ENCODE results near the gene AKIRIN1.

AKIRIN1 gene

DNA sequence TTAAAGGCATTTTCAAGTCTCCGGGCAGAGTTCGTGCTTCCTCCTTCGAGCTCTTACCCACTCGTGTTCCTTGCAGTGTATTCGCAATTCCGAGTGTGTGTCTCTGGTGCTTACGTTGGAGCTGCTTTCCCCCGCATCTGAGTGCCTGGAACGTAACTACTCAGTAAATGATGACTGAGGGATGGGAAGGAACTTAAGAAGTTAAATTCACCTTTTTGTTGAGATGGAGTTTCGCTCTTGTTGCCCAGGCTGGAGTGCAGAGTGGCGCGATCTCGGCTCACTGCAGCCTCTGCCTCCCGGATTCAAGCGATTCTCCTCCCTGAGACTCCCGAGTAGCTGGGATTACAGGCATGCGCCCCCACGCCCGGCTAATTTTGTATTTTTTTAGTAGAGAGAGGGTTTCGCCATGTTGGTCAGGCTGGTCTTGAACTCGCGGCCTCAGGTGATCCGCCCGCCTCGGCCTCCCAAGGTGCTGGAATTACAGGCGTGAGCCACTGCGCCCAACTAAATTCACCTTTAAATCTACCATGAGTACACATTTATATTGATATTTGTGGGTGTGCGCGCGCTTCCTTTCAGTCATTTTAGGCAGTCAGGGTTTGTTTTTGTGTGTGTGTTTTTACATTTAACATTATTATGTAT, 35.9 kb downstream of the AKIRIN1 start:
- in situ Hi-C loops (cut with HindIII; ENCODE audit: low sequenced_read_pairs), result no loop called here
- TF ChIP-seq CTCF (IDR thresholded peaks at IDR 0.05; ENCODE audit: low read depth, low read length, missing control alignments), result no peak
- DNase-seq (ENCODE audit: low read depth), result no peak
- peak overlapping the region; percentile 94 for H3K4me3 ChIP-seq (ENCODE audit: low read depth, low read length)

DNA sequence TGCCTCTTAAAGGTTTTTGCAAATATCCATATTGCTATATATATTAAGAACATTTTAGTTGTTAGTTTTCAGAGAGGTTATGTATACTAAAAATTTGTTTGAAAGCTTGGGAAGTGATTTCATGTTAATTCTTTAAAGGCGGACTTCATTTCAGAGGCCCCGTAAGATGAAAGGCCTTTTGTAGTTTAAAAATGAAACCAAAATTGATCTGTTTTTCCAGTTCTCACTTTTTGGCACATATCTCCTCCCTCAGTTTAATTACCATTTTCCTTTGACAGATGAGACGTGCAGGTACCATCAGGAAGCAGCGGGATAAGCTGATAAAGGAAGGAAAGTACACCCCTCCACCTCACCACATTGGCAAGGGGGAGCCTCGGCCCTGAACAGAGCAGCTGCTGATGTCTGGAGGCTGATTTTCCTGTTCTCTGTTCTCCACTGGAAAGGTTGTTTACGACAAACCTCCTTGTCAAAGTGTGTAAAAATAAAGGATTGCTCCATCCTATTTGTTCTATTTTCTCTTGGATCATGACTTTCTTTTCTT, 43.1 kb downstream of the AKIRIN1 start:
- no peak for TF ChIP-seq CTCF (IDR thresholded peaks at IDR 0.05; ENCODE audit: low read depth, low read length, missing control alignments)
- no peak for DNase-seq (ENCODE audit: low read depth)
- no peak overlapping the region for H3K4me3 ChIP-seq (ENCODE audit: low read depth, low read length)

DNA sequence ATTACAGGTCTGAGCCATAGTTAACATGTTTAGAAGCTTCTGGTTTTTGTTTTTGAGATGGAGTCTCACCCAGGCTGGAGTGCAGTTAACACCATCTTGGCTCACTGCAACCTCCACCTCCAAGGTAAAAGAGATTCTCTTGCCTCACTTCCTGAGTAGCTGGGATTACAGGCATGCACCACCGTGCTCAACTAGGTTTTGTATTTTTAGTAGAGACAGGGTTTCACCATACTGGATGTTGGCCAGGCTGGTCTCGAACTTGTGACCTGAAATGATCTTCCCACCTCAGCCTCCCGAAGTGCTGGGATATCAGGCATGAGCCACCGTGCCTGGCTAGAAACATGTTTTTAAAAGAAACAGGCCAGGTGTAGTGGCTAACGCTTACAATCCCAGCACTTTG, 45.6 kb downstream of the AKIRIN1 start:
- in situ Hi-C loops (cut with HindIII; ENCODE audit: low sequenced_read_pairs), result no loop called here
- no peak overlapping the region for H3K4me3 ChIP-seq (ENCODE audit: low read depth, low read length)
- TF ChIP-seq CTCF (IDR thresholded peaks at IDR 0.05; ENCODE audit: low read depth, low read length, missing control alignments), result no peak
- no peak for DNase-seq (ENCODE audit: low read depth)

More for the DNA sequence above, 43.1 kb downstream of the AKIRIN1 start:
- in situ Hi-C loops (cut with HindIII; ENCODE audit: low sequenced_read_pairs), result no loop called here

DNA sequence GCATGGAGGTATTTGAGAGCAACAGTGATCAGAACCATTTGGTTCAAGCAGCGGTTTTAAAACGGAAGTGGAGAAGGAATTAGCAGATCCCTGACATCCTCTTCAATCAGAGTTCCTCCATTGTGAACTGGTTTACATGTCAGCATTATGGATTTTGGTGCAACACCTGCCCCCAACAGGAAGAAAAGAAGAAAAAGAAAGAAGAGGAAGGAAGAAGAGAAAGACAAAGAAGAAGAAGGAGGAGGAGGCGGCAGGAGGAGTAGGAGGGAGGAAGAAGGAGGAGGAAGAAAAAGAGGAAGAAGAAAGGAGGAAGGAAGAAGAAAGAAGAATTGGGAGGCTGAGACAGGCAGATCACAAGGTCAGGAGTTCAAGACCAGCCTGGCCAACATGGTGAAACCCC, 52.4 kb downstream of the AKIRIN1 start:
- no peak overlapping the region for H3K4me3 ChIP-seq (ENCODE audit: low read depth, low read length)
- in situ Hi-C loops (cut with HindIII; ENCODE audit: low sequenced_read_pairs), result no loop called here
- no peak for DNase-seq (ENCODE audit: low read depth)
- no peak for TF ChIP-seq CTCF (IDR thresholded peaks at IDR 0.05; ENCODE audit: low read depth, low read length, missing control alignments)

GRCh38 chr1:39044762-39045161, 53.7 kb downstream of the AKIRIN1 start:
- no peak for DNase-seq (ENCODE audit: low read depth)
- in situ Hi-C loops (cut with HindIII; ENCODE audit: low sequenced_read_pairs), result no loop called here
- TF ChIP-seq CTCF (IDR thresholded peaks at IDR 0.05; ENCODE audit: low read depth, low read length, missing control alignments), result no peak
- H3K4me3 ChIP-seq (ENCODE audit: low read depth, low read length), result no peak overlapping the region

DNA sequence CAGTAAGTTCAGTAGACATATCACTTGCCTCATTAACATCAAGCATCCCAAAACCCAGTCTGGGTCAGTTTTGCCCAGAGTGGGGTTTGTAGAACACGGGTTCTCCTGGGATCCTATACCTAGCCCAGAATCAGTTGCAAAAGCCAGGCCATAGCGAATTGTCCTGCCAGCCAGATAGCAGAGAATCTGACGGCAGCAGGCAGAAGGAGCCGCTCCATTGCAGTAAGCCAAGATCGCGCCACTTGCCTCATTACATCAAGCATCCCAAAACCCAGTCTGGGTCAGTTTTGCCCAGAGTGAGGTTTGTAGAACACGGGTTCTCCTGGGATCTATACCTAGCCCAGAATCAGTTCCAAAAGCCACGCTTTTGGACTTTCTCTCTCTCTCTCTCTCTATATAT, 54.2 kb downstream of the AKIRIN1 start:
- H3K4me3 ChIP-seq (ENCODE audit: low read depth, low read length), result no peak overlapping the region
- in situ Hi-C loops (cut with HindIII; ENCODE audit: low sequenced_read_pairs), result no loop called here
- DNase-seq (ENCODE audit: low read depth), result no peak
- TF ChIP-seq CTCF (IDR thresholded peaks at IDR 0.05; ENCODE audit: low read depth, low read length, missing control alignments), result no peak
